GM19035 (cell line): ENCODE results near the gene FAHD2B.
"Not testable (repeated sequence)": the region's sequence is repeated elsewhere in the genome, so short reads cannot be mapped to it uniquely, and the experiment has no call there.

Experiments used
- ATAC-seq: cut with Tn5 transposase; IDR thresholded peaks from one replicate; pipeline ENCODE4 v1.9.1; 2021; ENCODE audit not compliant: unreplicated experiment

FAHD2B gene, protein sequence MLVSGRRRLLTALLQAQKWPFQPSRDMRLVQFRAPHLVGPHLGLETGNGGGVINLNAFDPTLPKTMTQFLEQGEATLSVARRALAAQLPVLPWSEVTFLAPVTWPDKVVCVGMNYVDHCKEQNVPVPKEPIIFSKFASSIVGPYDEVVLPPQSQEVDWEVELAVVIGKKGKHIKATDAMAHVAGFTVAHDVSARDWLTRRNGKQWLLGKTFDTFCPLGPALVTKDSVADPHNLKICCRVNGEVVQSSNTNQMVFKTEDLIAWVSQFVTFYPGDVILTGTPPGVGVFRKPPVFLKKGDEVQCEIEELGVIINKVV

DNA sequence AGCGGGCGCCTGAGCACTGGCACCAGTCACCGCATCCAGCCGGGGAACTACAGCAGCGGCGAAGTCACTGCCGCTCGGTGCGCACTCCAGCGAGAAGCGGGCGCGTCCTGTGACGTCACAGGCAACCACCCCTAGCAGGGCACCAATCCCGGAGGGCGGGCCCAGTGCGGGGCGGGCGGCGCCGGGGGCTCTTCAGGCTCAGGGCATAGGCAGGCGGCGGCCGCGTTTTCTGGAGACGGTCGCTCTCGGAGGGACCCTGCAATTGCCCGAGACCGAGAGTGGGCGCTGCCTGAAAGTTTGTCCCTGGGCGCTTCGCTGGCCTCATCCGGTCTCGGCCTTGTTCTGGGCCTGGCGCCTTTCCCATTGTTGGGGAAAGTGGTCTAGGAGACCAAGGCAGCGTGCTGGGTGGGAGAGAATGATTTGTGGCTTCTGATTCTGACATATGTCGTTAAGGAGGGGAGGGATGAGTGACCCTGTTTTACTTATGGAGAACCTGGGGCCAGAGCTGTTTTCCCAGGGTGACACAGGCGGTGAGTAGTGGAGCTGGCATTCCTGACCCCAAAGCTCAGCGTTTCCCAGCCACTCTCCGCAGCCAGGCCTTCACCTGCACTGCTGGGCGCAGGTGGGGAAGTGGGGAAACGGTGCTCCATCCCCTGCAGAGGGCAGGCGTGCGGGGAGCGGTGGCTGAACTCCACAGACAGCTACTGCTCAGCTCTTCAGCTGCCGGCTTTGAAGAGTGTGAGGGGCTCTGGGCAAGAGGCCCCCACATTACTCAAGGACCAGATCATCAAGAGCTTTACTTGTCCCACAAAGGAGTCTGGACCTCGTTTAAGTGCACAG, at the start of gene FAHD2B:
Gene FAHD2B, minus strand, starts transcription at position 111 of the 840 bp plus-strand sequence. CDS start 3,176 bp downstream, outside the sequence.
- peak; percentile 91 for ATAC-seq

GRCh38 chr2:97144016-97144415, 49.3 kb upstream of the FAHD2B start:
- not testable (repeated sequence) for ATAC-seq

DNA sequence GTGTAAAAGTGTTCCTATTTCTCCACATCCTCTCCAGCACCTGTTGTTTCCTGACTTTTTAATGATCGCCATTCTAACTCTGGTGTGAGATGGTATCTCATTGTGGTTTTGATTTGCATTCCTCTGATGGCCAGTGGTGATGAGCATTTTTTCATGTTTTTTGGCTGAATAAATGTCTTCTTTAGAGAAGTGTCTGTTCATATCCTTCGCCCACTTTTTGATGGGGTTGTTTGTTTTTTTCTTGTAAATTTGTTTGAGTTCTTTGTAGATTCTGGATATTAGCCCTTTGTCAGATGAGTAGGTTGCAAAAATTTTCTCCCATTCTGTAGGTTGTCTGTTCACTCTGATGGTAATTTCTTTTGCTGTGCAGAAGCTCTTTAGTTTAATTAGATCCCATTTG, 34.4 kb upstream of the FAHD2B start:
- ATAC-seq = not testable (repeated sequence)

- not testable (repeated sequence) for ATAC-seq
These were observed 19.2 kb upstream of the FAHD2B start for GRCh38 chr2:97113882-97114255.

GRCh38 chr2:97113050-97113881, 18.6 kb upstream of the FAHD2B start, which contains the start of gene ANKRD36:
TSS of gene ANKRD36 (plus strand) at chr2:97113153. CDS start at chr2:97113740, 587 bp downstream.
- peak; percentile 95 for ATAC-seq

GRCh38 chr2:97112320-97113049, 17.8 kb upstream of the FAHD2B start:
- ATAC-seq = peak; percentile 57

- not testable (repeated sequence) for ATAC-seq
These were observed 16.6 kb upstream of the FAHD2B start for GRCh38 chr2:97111246-97111645.

DNA sequence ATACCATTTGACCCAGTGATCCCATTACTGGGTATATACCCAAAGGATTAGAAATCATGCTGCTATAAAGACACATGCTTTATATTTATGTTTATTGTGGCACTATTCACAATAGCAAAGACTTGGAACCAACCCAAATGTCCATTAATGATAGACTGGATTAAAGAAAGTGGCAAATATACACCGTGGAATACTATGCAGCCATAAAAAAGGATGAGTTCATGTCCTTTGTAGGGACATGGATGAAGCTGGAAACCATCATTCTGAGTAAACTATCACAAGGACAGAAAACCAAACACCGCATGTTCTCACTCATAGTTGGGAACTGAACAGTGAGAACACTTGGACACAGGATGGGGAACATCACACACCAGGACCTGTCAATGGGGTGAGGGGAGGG, 12.2 kb upstream of the FAHD2B start:
- not testable (repeated sequence) for ATAC-seq

DNA sequence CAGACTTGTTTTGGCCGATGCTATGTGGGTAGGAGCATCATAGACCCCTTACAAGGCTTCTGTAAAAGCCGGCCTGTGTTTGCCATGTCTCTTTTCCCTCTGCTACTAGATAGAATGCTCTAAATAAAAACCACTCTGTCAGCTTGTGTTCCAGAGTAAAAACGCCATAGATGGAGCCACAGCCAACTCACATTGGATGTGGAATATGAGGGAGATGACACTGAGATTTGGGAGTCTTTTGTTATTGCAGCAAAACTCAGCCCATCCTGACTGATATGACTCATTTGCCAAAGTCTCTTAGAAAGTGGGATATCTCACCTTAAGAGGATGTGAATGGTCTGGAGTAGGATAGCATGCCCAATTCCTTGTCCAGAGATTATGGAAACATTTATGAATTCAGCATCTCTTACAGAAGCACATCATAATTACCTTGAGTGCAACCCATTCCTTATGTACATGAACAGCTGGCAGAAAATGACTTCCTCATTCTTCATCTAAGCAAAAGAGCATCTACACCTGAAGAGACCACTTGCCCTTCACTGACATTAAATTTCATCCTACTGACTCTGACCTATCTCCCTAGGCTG, 4.2 kb upstream of the FAHD2B start:
- ATAC-seq = not testable (repeated sequence)

DNA sequence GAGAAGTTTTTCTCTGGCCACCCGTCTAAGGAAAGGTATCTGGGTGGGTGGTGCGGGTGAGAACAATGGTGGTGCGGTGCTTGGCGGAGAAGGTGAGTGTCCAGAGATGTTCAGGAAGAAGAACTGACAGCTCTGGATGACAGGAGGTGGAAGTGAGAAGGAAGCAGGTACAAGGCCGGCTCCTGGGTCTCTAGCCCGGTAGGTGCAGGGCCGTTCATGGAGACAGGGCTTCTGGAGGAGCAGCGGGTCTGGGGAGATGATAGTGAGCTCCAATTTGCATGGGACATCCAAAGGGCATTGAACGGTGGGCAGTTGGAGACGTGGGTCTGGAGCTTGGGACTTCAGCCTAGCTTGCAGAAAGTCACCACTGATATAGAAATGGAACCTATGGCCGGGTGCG, 979 bp upstream of the FAHD2B start:
- ATAC-seq = no peak

- not testable (repeated sequence) for ATAC-seq
These were observed 505 bp downstream of the FAHD2B start for GRCh38 chr2:97093983-97094771.

- not testable (repeated sequence) for ATAC-seq
These were observed 1.7 kb downstream of the FAHD2B start for GRCh38 chr2:97092946-97093345.

GRCh38 chr2:97088706-97089105, 6.0 kb downstream of the FAHD2B start:
- ATAC-seq = not testable (repeated sequence)

- ATAC-seq = not testable (repeated sequence)
These were observed 9.6 kb downstream of the FAHD2B start for GRCh38 chr2:97085093-97085492.

- ATAC-seq = not testable (repeated sequence)
These were observed 11.2 kb downstream of the FAHD2B start for GRCh38 chr2:97083516-97083915.

DNA sequence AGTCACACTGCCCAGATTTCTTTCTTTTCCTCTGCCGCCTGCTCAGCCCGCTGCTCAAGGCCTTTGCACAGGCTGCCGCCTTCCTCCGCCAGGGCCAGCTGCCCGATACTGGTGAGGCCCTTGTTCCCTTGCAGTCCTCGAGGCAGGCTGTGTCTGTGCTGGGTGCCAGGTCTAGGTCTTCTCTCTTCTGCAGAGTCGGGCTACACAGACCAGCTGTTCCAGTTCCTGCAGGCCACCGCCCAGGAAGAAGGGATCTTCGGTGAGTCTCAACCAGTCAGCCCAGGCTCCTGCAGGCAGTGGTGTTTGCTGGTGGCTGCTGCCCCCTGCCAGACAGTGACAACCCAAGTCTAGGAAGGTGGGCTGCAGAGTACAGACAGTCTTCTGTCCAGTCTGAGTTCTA, 12.5 kb downstream of the FAHD2B start:
- not testable (repeated sequence) for ATAC-seq

GRCh38 chr2:97080855-97081254, 13.8 kb downstream of the FAHD2B start:
- not testable (repeated sequence) for ATAC-seq

- not testable (repeated sequence) for ATAC-seq
These were observed 17.5 kb downstream of the FAHD2B start for GRCh38 chr2:97077213-97077612.

DNA sequence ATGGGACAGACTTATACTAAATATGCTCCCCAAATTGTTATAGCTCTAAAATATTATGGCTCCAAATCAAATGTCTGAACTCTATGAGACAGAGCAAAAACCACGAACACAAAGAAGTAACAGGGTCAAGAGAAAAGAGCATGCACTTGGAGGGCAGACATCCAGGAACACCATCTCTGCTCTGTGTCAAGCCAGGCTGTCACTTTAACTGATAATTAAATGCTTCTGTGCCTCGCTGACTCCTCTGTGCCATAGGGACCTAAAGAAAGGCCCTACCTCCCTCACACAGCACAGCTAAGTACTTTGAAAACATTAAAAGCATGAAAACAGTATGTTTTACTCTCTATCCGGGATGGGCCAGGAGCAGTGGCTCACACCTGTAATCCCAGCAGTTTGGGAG, 23.8 kb downstream of the FAHD2B start:
- not testable (repeated sequence) for ATAC-seq
